Measurements from ENCODE around the gene ALKBH4. TPM values are rescaled to one million over a fixed set of nuclear protein-coding genes. Genes with fewer than 3 reads are reported as not detected.

Gene ALKBH4
- polyA plus RNA-seq, 2 of the 4 experiments (the other 2 are of a cell fraction), result 4.0 to 8.8 TPM

- DNase-seq (ENCODE audit: low read depth in 1 of 2, low spot score in 1 of 2), result no peak
- H3K4me1 ChIP-seq, result no peaks in the 10 kb centered on the region
- H3K27ac ChIP-seq, result no peak overlapping the region
- no peak for ATAC-seq
- ChIA-PET POLR2A (no interaction called here), CTCF (interaction anchor here (1.2 to 3.9 kb wide), 2 partner anchors 11 to 137 kb away, joined by 4 to 23 read pairs; no protein-coding TSS in a partner anchor)
- no peak for FAIRE-seq
- TF ChIP-seq MAFK (IDR thresholded peaks at IDR 0.05; ENCODE audit: partially characterized antibody), result no peak
- no peak for TF ChIP-seq JUN (IDR thresholded peaks at IDR 0.05)
- TF ChIP-seq KDM5A (IDR thresholded peaks at IDR 0.05), result no peak
- no peak for TF ChIP-seq FOSB (CRISPR knock-in tag; IDR thresholded peaks at IDR 0.05)
- H3K9me3 ChIP-seq, result no peaks in the 10 kb centered on the region
- H3K4me3 ChIP-seq, result no peak overlapping the region
- no peak overlapping the region for H3K4me2 ChIP-seq
- WGBS (ENCODE audit: missing lambda C conversion rate), result 93% methylated on average over 6 of the region's 6 CpGs
These were observed 48.3 kb downstream of the ALKBH4 start for GRCh38 chr7:102416406-102416805.

GRCh38 chr7:102415685-102416225, 48.9 kb downstream of the ALKBH4 start:
- ChIA-PET CTCF (interaction anchor here (1.1 to 3.9 kb wide), 3 partner anchors 10 to 136 kb away, joined by 3 to 23 read pairs (median 4); no protein-coding TSS in a partner anchor), POLR2A (no interaction called here)
- FAIRE-seq (no peak), DNase-seq (ENCODE audit: low read depth in 1 of 2, low spot score in 1 of 2) (no peak), ATAC-seq (no peak)
- H3K9me3 ChIP-seq, result no peaks in the 10 kb centered on the region
- no peak overlapping the region for H3K4me3 ChIP-seq
- H3K27ac ChIP-seq, result no peak overlapping the region
- WGBS (ENCODE audit: missing lambda C conversion rate), result 96% methylated on average over 12 of the region's 12 CpGs
- no peaks in the 10 kb centered on the region for H3K4me1 ChIP-seq
- no peak for TF ChIP-seq ZC3H11A (IDR thresholded peaks at IDR 0.05)
- TF ChIP-seq TP53 (CRISPR knock-in tag; IDR thresholded peaks at IDR 0.05), result no peak
- no peak for TF ChIP-seq CHD4 (IDR thresholded peaks at IDR 0.05; ENCODE audit: borderline replicate concordance)
- TF ChIP-seq HDAC2 (IDR thresholded peaks at IDR 0.05), result no peak
- no peak for TF ChIP-seq ELK1 (IDR thresholded peaks at IDR 0.05; ENCODE audit: low read depth, low read length)
- no peak for TF ChIP-seq PHF8 (IDR thresholded peaks at IDR 0.05; ENCODE audit: borderline replicate concordance, low read depth)
- no peak for TF ChIP-seq RAD21 (conservative IDR thresholded peaks at IDR 0.05 in 1 of 2, IDR thresholded peaks at IDR 0.05 in 1 of 2)
- TF ChIP-seq FOSL2 (IDR thresholded peaks at IDR 0.05), result no peak
- TF ChIP-seq FOSL2 (CRISPR knock-in tag; IDR thresholded peaks at IDR 0.05), result no peak
- TF ChIP-seq, protein P1, sequence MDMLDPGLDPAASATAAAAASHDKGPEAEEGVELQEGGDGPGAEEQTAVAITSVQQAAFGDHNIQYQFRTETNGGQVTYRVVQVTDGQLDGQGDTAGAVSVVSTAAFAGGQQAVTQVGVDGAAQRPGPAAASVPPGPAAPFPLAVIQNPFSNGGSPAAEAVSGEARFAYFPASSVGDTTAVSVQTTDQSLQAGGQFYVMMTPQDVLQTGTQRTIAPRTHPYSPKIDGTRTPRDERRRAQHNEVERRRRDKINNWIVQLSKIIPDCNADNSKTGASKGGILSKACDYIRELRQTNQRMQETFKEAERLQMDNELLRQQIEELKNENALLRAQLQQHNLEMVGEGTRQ (IDR thresholded peaks at IDR 0.05), result no peak
- TF ChIP-seq RNF2 (IDR thresholded peaks at IDR 0.05; ENCODE audit: borderline replicate concordance, low read depth), result no peak
- TF ChIP-seq HOXB5 (CRISPR knock-in tag; IDR thresholded peaks at IDR 0.05), result no peak
- no peak overlapping the region for H3K4me2 ChIP-seq

DNA sequence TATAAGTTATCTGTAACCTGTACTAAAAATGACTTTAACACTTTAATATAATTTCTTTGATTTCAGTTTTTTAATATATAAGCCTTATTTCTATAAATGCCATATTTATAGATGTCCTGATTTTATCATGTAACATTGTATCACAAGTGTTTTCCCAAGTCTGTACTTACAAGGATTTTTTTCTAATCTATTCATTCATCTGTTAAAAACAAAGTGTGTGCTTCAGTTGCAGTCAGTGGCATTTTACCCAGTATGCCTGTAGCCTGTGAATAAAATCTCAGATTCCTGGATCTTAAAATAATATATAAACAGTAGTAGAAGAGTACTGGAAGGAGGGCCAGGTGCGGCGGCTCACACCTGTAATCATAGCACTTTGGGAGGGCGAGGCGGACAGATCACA, 51.1 kb downstream of the ALKBH4 start:
- Histone ChIP-seq H3K9me3 (no peaks in the 10 kb centered on the region), H3K4me1 (no peaks in the 10 kb centered on the region), H3K27ac (no peak overlapping the region), H3K4me2 (no peak overlapping the region), H3K4me3 (no peak overlapping the region)
- ATAC-seq, result no peak
- CTCF ChIA-PET, result interaction anchor here (0.5 to 1.6 kb wide), 3 partner anchors 9 to 53 kb away, joined by 3 to 9 read pairs (median 5); no protein-coding TSS in a partner anchor
- TF ChIP-seq HEYL (CRISPR knock-in tag; IDR thresholded peaks at IDR 0.05) (no peak), HOXA7 (CRISPR knock-in tag; IDR thresholded peaks at IDR 0.05) (no peak), TFCP2L1 (CRISPR knock-in tag; IDR thresholded peaks at IDR 0.05) (no peak), RCOR1 (IDR thresholded peaks at IDR 0.05; ENCODE audit: low read depth, low read length) (no peak), NPAS2 (CRISPR knock-in tag; IDR thresholded peaks at IDR 0.05; ENCODE audit: borderline replicate concordance) (no peak), NR3C1 (IDR thresholded peaks at IDR 0.05) (no peak), CHD2 (IDR thresholded peaks at IDR 0.05; ENCODE audit: low read length, partially characterized antibody) (no peak), RNF2 (IDR thresholded peaks at IDR 0.05; ENCODE audit: borderline replicate concordance, low read depth) (no peak), MAZ (IDR thresholded peaks at IDR 0.05; ENCODE audit: borderline replicate concordance, low read depth, low read length) (no peak), CEBPB (IDR thresholded peaks at IDR 0.05) (no peak), ZNF302 (CRISPR knock-in tag; IDR thresholded peaks at IDR 0.05) (no peak)
- FAIRE-seq, result no peak
- DNase-seq (ENCODE audit: low read depth in 1 of 2, low spot score in 1 of 2), result no peak
- WGBS (ENCODE audit: missing lambda C conversion rate), result 93% methylated on average over 4 of the region's 4 CpGs
- POLR2A ChIA-PET, result no interaction called here
